IPS-18a (cell line): ENCODE data around the gene CCNJL.

Experiments used
- H3K27ac ChIP-seq: one replicate; pipeline ENCODE4 v1.5.1; 2013; ENCODE audit warnings: low read length
- H3K27me3 ChIP-seq: one replicate; pipeline ENCODE4 v1.6.1; 2013; ENCODE audit warnings: mild to moderate bottlenecking, low read length; ENCODE audit not compliant: control insufficient read depth, insufficient read depth
- H3K36me3 ChIP-seq: one replicate; pipeline ENCODE4 v1.6.1; 2013; ENCODE audit warnings: low read depth, low read length; ENCODE audit not compliant: control insufficient read depth
- H3K4me1 ChIP-seq: one replicate; pipeline ENCODE4 v1.6.1; 2013; ENCODE audit warnings: low read depth, low read length; ENCODE audit not compliant: control insufficient read depth
- H3K4me3 ChIP-seq: one replicate; pipeline ENCODE4 v1.5.1; 2013; ENCODE audit warnings: low read length
- H3K9ac ChIP-seq: one replicate; pipeline ENCODE4 v1.6.1; 2013; ENCODE audit warnings: mild to moderate bottlenecking, low read length, moderate library complexity
- H3K9me3 ChIP-seq: one replicate; pipeline ENCODE4 v1.6.1; 2013; ENCODE audit warnings: low read depth, low read length; ENCODE audit not compliant: control insufficient read depth

CCNJL gene

DNA sequence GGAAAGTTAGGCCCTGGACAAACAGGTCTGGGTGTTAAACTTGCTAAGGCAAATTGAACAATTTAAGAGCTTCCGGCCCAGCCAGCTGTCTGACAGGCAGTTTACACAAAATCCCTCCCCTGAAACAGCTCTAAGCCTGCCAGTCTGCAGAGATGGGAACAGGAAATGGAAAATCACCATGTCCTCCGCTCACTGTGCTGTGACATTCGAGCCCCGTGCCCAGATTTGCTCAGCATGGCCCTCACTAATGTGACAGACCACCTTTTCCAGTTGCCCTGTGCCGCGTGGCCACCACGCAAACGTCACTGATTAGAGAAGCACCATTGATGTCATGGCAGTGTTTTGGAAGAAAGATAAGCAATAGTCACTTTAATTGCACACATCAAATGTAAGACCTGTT lies 41.0 kb downstream of the CCNJL start:
- Histone ChIP-seq H3K27ac (no peak overlapping the region), H3K9ac (no peak overlapping the region), H3K4me1 (peaks cover 32% of the 10 kb centered on the region), H3K27me3 (no peaks in the 10 kb centered on the region), H3K9me3 (no peaks in the 10 kb centered on the region), H3K4me3 (no peak overlapping the region), H3K36me3 (peaks cover 24% of the 10 kb centered on the region)

GRCh38 chr5:160270704-160271103 lies 41.7 kb downstream of the CCNJL start:
- Histone ChIP-seq H3K9me3 (no peaks in the 10 kb centered on the region), H3K27me3 (no peaks in the 10 kb centered on the region), H3K4me3 (no peak overlapping the region), H3K27ac (no peak overlapping the region), H3K9ac (no peak overlapping the region), H3K36me3 (peaks cover 20% of the 10 kb centered on the region), H3K4me1 (peaks cover 34% of the 10 kb centered on the region)

GRCh38 chr5:160269017-160269416 lies 43.3 kb downstream of the CCNJL start:
- H3K36me3 ChIP-seq = peaks cover 19% of the 10 kb centered on the region
- no peak overlapping the region for H3K27ac ChIP-seq
- H3K27me3 ChIP-seq = no peaks in the 10 kb centered on the region
- peaks cover 34% of the 10 kb centered on the region for H3K4me1 ChIP-seq
- no peak overlapping the region for H3K4me3 ChIP-seq
- no peak overlapping the region for H3K9ac ChIP-seq
- H3K9me3 ChIP-seq = no peaks in the 10 kb centered on the region

DNA sequence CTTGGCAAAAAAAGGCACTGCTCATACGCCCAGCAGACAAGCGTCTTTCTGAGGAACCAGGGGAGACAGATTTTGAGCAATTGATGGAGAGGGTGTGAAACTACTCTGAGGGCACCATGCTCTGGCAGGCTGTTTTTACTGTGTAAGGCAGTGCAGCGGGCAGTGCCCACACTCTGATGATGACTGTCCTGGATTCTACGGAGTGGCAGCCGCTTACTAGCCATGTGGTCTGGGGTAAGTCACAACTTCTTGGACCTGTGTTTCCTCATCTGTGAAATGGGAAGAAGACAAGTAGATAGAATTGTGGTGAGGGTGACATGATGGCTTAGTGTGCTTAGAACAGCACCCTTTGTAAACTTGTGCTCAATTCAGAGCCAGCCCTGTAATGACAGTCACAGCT lies 44.2 kb downstream of the CCNJL start:
- H3K9me3 ChIP-seq = no peaks in the 10 kb centered on the region
- H3K4me1 ChIP-seq = peaks cover 35% of the 10 kb centered on the region
- H3K27ac ChIP-seq = no peak overlapping the region
- peaks cover 21% of the 10 kb centered on the region for H3K36me3 ChIP-seq
- no peak overlapping the region for H3K9ac ChIP-seq
- H3K27me3 ChIP-seq = no peaks in the 10 kb centered on the region
- no peak overlapping the region for H3K4me3 ChIP-seq

GRCh38 chr5:160266752-160267345 lies 45.5 kb downstream of the CCNJL start:
- Histone ChIP-seq H3K4me1 (peaks cover 36% of the 10 kb centered on the region), H3K27me3 (no peaks in the 10 kb centered on the region), H3K4me3 (peak overlapping the region; percentile 35), H3K9ac (peak overlapping the region; percentile 6), H3K9me3 (no peaks in the 10 kb centered on the region), H3K36me3 (peaks cover 18% of the 10 kb centered on the region), H3K27ac (no peak overlapping the region)

GRCh38 chr5:160266044-160266443 lies 46.3 kb downstream of the CCNJL start:
- no peaks in the 10 kb centered on the region for H3K9me3 ChIP-seq
- H3K9ac ChIP-seq = no peak overlapping the region
- no peaks in the 10 kb centered on the region for H3K27me3 ChIP-seq
- H3K36me3 ChIP-seq = peaks cover 18% of the 10 kb centered on the region
- H3K4me1 ChIP-seq = peaks cover 36% of the 10 kb centered on the region
- H3K27ac ChIP-seq = no peak overlapping the region
- H3K4me3 ChIP-seq = peak overlapping the region; percentile 35

DNA sequence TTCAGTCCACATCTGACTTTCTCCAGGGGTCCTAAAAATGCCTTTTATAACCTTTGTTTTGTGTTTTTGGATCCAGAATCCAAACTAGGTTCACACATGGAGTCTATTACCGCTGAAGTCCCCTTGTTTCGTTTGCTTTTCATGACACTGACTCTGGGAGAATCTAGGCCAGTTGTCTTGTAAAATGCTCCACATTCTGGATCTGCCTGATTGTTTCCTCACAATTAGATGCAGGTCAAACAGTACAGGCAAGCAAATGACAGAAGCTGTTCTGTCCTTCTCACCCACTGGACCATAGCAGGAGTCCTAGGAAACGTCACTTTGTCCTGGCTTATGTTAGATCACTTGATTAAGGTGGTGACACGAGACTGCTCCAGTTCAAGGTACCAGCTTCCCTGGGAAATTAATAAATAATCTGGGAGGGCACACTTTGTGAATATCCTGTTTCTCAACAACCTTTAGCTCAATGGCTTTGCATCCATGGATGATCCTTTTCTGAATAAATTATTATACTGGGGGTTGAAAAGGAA lies 49.0 kb downstream of the CCNJL start:
- Histone ChIP-seq H3K4me3 (no peak overlapping the region), H3K27ac (no peak overlapping the region), H3K36me3 (peaks cover 23% of the 10 kb centered on the region), H3K4me1 (peaks cover 32% of the 10 kb centered on the region), H3K9ac (no peak overlapping the region), H3K9me3 (no peaks in the 10 kb centered on the region), H3K27me3 (no peaks in the 10 kb centered on the region)

- H3K27ac ChIP-seq = no peak overlapping the region
- H3K9ac ChIP-seq = no peak overlapping the region
- H3K36me3 ChIP-seq = peaks cover 17% of the 10 kb centered on the region
- no peaks in the 10 kb centered on the region for H3K27me3 ChIP-seq
- no peaks in the 10 kb centered on the region for H3K9me3 ChIP-seq
- no peak overlapping the region for H3K4me3 ChIP-seq
- peaks cover 31% of the 10 kb centered on the region for H3K4me1 ChIP-seq
Measured at GRCh38 chr5:160262151-160263074, 50.0 kb downstream of the CCNJL start.

GRCh38 chr5:160260881-160261815 lies 51.2 kb downstream of the CCNJL start:
- Histone ChIP-seq H3K4me3 (no peak overlapping the region), H3K27ac (no peak overlapping the region), H3K9ac (no peak overlapping the region), H3K27me3 (no peaks in the 10 kb centered on the region), H3K4me1 (peaks cover 19% of the 10 kb centered on the region), H3K9me3 (no peaks in the 10 kb centered on the region), H3K36me3 (peaks cover 19% of the 10 kb centered on the region)

GRCh38 chr5:160260006-160260775 lies 52.2 kb downstream of the CCNJL start:
- H3K27me3 ChIP-seq = no peaks in the 10 kb centered on the region
- H3K4me3 ChIP-seq = no peak overlapping the region
- H3K9ac ChIP-seq = no peak overlapping the region
- H3K9me3 ChIP-seq = no peaks in the 10 kb centered on the region
- H3K36me3 ChIP-seq = peaks cover 26% of the 10 kb centered on the region
- H3K4me1 ChIP-seq = peaks cover 19% of the 10 kb centered on the region
- H3K27ac ChIP-seq = no peak overlapping the region
